OCI-M2 (cell line): ENCODE measurements around the gene RCL1.
A peak's percentile ranks its signal among the peaks of the same experiment; 100 is the strongest.
"Not testable (repeated sequence)": the region's sequence is repeated elsewhere in the genome, so short reads cannot be mapped to it uniquely, and the experiment has no call there.

Experiments used
- DNase-seq: peaks from one replicate; lab custom pipeline; 2025; ENCODE audit not compliant: unreplicated experiment; lab: John Stamatoyannopoulos, UW

The RCL1 gene

DNA sequence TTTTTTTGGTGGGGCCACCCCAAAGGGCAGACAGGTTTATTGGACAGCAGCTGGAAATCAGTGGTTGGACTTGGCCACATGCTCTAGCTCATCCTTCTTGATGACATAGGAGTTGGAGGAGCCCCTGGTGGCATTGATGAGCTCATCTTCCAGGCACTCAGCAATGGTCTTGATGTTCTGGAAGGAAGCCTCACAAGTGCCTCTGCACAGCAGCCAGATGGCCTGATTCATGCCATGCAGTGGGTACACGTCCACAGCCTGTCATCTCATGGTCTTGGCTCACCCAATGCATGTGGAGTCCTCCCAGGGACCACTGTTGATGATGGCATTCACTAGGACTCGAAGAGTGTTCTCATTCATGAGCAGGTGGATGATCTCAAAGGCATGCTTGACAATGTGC, 11.3 kb upstream of the RCL1 start:
- DNase-seq = no peak

DNA sequence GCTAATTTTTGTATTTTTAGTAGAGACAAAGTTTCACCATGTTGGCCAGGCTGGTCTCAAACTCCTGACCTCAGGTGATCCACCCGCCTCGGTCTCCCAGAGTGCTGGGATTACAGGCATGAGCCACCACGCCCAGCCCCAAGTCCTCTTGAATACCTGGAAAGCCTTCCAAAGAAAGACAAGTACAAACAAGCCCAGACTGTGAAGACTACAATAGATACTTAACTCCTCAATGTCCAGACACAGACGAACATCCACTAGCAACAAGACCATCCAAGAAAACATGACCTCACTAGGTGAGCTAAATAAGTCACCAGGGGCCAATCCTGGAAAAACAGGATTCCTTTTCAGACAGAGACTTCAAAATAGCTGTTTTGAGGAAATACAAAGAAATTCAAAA, 9.6 kb upstream of the RCL1 start:
- DNase-seq = not testable (repeated sequence)

DNA sequence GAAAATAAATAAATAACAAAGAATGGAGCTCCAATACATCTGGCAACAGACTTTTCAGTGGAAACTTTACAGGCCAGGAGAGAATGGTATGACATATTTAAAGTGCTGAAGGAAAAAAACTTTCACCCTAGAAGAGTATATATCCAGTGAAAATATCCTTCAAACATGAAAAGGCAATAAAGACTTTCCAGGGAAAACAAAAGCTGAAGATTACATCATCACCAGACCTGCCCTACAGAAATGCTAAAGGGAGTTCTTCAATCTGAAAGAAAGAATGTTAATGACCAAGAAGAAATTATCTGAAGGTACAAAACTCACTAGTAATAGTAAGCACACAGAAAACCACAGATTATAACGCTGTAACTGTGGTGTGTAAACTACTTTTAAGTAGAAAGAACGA, 8.3 kb upstream of the RCL1 start:
- DNase-seq = no peak

DNA sequence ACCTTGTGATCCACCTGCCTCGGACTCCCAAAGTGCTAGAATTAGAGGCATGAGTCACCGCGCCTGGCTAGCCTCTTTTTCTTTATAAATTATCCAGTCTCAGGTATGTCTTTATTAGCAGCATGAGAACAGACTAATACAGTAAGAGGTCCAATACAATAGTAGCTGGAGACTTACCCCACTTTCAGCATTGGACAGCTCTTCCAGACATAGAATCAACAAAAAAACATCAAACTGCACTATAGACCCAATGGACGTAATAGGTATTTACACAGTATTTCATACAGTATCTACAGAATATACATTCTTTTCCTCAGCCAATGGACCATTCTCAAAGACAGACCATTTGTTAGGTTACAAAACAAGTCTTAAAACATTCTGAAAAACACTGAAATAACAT, 6.1 kb upstream of the RCL1 start:
- DNase-seq = no peak

DNA sequence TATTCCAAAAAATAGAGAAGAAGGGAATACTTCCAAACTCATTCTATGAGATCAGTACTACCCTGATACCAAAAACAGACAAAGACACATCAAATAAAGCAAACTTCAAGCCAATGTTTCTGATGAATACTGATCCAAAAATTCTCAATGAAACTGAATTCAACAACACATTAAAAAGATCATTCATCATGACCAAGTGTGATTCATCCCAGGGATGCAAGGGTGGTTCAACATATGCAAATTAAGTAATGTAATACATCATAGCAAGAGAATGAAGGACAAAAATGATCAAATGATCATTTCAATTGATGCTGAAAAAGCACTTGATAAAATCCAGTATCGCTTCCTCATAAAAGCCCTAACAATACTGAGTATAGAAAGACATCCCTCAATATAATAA, 4.9 kb upstream of the RCL1 start:
- DNase-seq = no peak

DNA sequence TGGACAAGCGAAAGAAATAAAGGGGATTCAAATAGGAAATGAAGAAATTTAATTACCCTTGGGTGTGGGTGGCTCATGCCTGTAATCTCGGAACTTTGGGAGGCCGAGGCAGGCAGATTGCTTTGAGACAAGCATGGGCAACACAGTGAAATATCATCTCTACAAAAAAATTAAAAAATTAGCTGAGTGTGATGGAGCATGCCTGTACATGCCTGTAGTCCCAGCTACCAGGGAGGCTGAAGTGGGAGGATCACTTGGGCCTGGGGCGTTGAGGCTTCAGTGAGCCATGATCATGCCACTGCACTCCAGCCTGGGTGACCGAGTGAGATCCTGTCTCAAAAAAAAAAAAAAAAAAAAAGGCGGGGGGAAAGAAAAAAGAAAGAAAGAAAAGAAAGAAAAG, 4.0 kb upstream of the RCL1 start:
- no peak for DNase-seq

DNA sequence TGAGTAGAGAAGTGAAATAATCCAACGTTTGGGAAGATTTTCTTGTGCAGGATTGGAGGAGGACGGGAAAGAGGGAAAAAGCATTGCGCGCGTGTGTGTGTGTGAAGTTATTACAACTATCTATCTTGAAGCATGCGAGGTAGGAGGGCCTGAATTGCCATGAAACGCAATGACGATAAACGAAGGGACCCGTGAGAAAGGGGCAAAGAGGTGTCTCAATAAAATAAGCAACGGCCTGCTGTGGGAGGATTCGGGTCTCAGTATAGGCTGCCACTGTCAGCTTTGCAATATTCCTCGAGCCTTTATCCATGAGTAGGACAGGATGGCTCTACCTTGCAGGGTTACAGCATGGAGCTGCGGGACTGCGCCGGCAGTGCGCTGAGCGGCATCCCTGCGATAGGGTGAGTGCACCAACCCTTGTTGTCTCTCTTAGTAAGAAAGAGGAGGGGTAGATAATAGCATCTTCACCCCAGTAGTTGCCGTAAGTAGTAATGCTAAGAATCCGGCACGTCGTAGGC, 631 bp upstream of the RCL1 start:
- peak; percentile 40 for DNase-seq

DNA sequence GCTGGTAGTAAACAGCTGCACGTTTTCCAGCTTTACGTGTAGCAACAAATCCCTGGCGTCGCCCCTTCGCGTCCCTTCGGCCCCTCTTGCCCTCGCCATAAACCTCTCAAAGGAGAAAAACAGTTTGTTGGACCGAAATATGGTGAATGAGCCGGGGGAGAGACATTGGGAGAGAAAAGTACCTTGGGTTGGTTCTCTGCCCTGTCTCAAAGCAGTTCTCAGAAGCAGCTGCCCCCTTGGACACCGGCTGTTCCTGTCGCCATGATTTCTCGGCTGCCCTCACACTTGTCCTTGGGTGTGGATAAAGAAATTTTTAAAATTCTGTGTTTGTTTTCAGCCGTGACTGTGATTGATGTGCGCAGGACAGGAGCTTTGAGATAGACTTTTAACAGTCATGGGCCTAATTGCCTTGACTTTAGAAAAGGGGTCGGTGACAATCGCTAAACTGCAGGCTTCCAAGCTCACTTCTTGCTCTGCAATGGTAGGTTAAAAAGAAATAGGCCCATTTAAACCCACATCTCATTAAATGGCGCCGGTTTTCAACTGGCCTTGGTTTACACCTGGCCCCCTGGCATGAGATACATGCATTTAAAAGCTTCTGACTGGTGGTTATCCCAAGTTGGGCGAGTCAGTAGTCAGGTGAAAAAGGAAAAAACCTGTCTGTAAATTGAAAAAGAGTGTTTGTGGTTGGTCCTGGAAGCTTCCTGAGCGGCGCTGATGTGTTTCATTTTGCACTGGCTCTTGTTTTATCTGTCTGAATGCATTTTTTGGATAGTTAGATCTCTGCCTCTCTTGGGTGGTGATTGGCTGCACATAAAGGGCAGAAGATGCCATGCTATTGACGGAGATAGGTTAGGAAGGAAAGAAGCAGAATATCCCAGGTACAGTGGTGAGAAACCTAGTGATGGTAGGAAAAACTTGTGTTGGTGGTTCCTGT, 983 bp downstream of the RCL1 start:
- DNase-seq = no peak

DNA sequence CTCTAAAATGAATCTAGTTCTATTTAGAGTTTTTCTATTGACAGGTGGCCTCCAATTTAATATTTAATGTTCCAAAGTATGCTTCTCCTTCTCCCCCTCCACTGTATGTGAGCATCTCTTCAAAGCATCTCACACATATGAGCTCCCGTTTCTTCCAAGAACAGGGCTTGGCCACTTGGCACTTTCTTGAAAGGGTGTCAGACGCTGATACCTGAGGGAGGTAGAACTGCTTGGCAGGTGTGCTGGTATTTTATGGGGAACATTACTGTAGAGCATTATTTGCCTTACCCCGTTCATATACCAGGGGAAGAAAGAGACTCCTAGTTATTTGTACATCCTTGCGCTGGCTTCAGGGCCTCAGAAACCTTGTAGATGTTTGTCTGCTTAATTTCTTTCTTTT, 1.9 kb downstream of the RCL1 start:
- no peak for DNase-seq

DNA sequence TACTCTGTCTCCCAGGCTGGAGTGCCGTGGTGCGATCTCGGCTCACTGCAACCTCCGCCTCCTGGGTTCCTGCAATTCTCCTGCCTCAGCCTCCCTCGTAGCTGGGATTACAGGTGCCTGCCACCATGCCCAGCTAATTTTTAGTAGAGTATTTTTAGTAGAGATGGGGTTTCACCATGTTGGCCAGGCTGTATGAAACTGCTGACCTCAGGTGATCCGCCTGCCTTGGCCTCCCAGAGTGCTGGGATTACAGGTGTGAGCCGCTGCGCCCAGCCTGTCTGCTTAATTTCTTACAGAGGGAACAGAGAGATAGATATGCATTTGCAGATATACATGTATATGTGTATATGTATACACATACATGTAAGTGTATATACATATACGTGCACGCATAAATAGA, 2.4 kb downstream of the RCL1 start:
- not testable (repeated sequence) for DNase-seq

DNA sequence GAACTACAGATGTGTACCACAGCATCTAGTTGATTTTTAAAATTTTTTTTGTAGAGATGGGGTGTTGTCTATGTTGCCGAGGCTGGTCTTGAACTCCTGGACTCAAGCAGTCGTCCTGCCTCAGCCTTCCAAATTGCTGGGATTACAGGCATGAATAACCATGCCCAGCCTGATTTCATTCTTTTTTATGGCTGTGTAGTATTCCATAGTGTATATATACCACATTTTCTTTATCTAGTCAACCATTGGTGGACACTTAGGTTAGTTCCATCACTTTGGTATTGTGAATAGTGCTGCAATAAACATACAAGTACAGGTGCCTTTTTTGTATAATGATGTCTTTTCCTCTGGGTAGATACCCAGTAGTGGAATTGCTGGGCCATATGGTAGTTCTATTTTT, 3.8 kb downstream of the RCL1 start:
- DNase-seq = no peak

DNA sequence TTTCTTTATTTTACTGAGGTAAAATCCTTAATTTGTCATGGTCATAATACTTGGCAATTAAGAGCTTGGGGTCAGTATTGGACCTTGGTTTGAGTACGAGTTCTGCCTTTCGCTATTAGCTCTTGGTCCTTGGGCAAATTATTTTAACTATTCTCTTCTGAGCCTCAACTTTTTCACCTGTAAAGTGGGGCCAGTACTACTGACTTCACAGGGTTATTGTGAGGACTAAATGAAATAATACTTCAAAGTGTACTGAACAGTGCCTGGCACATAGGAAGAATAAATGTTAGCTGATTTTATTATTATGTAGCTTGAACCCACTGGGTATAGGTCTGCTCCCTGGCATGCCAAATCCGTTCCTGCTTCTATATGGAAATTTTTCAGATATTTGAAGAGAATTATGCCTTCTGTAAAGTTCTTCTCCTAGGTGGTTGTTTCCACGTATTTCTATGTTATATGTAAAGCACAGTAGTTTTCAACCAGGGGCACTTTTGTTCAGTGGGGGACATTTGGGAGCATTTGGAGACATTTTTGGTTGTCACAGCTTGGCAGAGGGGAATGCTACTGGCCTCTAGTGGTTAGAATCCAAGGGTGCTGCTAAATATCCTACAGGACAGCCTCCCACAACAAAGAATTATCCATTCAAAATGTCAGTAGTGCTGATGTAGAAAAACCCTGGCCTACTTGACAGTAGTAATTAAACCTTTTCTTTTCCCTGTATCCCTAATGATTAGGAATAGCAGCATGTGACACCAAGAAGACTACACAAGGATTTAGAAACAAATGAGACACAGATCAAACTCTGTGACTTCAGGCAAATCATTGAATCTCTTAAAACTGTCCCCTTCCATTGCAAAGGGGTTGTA, 4.5 kb downstream of the RCL1 start:
- DNase-seq = no peak

DNA sequence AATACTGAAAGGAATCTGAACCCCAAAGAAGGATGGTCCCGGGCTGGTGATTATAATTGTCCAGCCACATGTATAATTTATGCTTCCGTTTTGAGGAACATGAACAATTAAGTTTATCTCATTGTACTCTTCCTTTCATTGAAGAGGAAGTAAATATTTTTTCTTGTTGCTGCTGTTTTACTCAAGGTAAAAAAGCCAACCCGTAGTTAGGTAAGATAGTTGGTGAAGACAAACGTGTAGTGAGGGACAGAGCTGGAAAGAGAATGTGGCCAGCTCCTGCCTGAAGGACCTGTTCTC, 5.1 kb downstream of the RCL1 start:
- DNase-seq = no peak

DNA sequence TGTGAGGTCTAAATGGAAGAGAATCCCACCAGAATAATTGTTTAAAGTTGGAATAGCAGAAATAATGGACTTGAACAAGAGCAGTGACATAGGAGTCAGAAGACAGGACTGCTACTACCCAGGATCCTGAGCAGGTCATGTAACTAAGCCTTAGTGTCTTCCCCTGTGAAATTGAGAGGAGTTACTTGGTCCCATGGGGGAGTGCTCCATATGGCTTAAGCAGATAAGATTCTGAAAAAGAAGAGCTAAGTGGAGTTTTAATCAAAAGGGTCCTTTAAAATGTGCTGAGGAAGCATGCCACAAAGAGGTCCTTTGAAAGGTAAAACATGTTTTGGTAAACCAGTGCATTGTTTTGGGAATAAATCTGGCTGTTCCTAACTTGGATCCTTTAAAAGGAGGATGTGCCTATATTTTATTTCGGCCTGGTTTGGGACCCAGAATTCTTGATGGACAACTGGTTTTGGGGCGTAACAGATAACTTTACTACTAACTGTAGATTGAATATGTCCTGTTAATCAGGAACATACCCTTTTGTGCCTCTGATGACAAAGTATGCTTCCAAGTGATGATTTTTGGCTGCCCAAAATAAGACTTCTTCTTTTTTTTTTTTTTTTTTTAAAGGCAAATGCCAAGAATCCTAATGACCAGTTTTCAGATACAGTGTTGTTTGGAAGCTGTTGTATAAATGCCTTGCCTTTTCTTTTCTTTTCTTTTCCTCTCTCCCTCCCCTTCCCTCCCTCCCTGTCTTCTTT, 5.7 kb downstream of the RCL1 start:
- peak; percentile 10 for DNase-seq

DNA sequence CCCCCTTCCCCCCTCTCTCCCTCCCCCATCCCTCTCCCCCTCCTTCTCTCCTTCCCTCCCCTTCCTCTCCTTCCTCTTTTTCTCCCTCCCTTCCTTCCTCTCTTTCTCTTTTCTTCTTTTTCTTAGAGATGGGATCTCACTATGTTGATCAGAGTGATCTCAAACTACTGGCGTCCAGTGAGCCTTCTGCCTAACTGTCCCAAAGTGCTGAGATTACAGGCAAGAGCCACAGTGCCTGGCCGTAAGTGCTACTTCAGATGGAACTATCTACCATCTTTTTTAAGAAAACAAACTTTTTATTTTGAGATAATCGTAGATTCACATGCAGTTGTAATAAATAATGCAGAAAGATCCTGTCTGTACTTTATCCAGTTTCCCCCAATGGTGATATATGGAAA, 6.3 kb downstream of the RCL1 start:
- no peak for DNase-seq

DNA sequence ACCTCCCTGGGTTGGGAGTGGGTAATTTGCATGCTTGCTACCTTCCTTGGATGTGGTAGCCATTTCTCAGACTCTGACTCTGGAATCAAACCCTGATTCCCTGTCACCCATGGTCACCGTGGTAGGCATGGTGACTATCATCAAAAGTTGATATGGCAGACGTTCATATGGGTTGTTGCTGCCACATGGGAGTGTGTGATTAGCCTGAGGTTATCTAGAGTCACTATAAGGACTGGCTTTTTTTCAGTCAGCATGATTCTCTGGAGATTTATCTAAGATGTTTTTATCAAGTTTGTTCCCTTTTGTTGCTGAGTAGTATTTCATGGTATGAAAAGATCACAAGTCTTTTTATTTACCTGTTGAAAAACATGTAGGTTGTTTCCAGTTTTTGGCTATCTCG, 7.0 kb downstream of the RCL1 start:
- no peak for DNase-seq

DNA sequence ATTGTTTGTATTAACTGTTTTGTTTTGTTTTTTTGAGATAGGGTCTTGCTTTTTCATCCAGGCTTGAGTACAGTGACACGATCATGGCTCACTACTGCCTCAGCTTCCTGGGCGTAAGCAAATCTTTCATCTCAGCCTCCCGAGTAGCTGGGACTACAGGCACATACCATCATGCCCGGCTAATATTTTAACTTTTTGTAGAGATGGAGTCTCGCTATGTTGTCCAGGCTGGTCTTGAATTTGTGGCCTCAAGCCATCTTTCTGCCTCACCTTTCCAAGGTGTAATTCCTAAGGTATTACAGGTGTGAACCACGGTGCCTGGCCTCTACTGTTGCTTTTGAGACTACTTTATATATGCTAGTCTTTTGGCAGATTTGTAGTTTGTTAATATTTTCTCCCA, 8.4 kb downstream of the RCL1 start:
- DNase-seq = no peak

DNA sequence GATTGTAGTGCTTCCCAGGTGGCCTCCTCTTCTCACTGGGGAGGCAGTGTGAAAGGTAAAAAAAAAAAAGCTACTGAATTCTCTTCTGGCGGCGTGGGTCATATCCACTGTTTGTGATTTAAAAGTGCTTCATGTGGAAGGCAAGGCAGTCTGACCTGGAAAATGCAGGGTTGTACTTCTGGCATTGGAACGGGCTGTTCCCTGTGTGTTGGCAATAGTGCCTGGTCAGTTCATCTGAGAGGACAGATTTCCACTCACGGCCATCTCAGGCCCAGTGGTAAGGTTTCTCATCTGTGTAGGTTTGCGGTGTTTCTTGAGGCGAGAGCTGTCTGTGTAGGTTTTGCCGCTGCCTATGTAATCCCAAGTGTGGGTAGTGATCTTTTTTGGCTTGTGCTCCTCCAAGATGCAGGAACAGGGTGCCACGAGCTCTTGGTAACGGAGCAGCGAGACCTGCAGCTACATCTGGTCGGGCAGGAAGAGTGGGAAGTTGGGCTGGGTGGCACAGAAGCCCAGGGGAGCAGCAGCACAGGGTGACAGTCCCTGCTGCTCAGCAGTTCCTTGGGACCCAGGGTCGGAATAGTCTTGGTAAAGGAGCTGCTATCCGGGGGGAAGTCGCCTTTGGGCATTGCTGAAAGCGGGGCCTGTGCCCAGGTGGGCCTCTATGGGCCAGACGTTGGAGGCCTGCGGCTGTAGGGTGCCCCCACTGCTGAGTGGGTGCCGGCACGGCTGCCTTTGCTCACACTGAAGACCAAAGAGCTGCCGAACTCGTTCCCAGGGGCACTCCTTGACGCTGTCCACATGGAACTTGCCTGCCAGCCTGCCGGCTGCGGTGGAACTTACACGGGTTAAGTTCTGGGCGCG, 11.2 kb downstream of the RCL1 start:
- DNase-seq = no peak

DNA sequence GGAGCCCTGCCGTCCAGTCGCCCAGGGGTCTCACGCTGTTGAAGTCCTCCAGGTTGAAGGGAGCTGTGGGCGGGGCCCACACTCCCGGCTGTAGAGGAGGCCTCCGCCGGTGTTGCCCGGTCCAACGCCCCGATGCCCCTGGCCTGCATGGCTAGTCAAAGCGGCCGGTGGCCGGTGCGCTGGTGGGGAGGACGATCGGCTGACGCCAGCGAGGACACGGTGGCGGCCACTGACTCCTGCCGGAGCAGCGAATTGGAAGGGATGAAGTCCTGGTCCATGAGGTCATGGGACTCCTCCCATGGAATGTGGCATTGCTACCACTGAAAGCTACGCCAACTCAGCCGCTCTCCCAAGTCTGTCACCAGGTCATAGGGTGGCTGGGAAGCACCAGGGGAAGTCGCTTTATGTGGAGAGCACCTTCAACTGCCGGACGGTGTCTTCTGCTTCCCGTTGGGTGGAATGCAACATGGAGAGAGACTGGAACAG, 11.8 kb downstream of the RCL1 start:
- DNase-seq = no peak

DNA sequence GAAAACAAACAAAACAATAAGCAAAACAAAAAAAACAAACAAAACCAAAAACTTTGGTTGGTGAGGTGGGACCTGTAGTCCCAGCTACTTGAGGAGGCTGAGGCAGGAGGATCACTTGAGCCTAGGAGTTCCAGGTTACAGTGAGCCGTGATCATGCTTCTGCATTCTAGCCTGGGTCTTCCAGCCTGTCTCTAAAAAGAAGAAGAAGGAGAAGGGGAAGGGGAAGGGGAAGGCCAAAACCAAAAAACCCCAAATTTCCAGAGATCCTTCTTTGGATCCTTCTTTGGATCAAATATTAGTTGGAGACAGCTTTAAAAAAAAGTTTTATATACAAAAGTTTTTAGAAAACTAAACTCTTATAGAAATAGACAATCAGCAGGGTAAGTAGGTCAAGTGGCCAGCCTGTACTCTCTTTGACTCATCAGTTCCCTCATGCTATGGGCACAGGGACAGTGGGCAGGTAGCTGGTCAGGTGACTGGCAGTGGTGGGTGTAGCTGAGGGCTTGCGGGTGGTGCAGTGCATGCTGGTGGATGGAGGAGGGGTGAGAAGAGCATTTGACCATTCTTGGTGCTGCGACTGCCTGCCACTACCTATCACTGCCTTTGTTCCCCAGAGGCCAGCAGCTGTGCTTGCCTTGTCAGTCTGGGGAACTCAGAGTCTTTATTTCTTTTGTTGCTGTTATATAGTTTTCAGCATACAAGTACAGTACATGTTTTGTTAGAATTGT, 12.6 kb downstream of the RCL1 start:
- DNase-seq = no peak
